Stimulated activated CD4-positive, alpha-beta T cell treated with anti-CD3 and anti-CD28 coated beads, Interleukin-12 subunit alpha, Interleukin-12 subunit beta, amount 100 ng/mL, for 4 hours (primary cell): ENCODE data around the gene MLF2.
"Not testable (repeated sequence)": the region's sequence is repeated elsewhere in the genome, so short reads cannot be mapped to it uniquely, and the experiment has no call there.

Experiments
- DNase-seq: peaks from one replicate; pipeline ENCODE4 v3.0.0-alpha.2; 2020

The MLF2 gene

DNA sequence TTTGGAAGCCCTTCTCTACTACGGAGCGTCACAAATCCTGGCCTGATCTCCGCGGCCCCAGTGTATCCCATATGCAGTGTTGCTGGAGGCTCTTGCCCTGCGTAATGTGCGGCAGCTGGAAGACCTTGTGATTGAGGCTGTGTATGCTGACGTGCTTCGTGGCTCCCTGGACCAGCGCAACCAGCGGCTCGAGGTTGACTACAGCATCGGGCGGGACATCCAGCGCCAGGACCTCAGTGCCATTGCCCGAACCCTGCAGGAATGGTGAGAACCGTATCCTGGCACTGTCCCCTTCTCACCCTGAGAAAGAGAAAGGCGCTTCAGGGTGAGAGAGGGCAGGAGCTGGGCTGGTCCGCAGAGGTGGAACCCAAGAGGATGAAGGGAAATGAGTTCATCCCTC lies 23.8 kb downstream of the MLF2 start:
- no peak for DNase-seq

DNA sequence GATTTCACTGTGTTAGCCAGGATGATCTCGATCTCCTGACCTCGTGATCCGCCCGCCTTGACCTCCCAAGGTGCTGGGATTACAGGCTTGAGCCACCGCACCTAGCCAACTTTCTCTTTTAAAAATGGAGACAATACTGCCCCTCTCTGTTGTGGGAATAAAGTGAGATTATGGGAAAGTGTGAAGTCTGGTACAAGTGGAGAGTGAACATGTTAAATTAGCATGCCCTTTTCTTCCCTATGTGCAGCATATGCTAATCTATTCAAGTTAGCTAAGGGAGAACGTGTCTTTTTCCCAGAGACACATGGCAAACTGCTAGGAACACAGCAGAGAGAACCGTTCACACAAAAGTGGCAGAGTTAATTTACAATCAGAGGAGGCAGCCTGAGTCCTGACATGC lies 27.6 kb downstream of the MLF2 start:
- no peak for DNase-seq

DNA sequence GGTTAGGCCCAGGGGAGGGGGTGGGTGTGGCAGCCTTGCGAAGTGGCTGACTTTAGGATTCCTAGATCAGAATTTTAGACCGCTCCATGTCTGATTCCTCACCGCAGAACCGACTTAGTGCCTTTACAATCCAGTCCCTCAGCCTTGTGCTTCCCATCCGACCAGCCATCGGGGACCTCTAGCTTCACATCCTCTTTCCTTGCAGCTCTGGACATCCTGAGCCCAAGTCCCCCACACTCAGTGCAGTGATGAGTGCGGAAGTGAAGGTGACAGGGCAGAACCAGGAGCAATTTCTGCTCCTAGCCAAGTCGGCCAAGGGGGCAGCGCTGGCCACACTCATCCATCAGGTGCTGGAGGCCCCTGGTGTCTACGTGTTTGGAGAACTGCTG lies 28.5 kb downstream of the MLF2 start:
- DNase-seq: no peak

DNA sequence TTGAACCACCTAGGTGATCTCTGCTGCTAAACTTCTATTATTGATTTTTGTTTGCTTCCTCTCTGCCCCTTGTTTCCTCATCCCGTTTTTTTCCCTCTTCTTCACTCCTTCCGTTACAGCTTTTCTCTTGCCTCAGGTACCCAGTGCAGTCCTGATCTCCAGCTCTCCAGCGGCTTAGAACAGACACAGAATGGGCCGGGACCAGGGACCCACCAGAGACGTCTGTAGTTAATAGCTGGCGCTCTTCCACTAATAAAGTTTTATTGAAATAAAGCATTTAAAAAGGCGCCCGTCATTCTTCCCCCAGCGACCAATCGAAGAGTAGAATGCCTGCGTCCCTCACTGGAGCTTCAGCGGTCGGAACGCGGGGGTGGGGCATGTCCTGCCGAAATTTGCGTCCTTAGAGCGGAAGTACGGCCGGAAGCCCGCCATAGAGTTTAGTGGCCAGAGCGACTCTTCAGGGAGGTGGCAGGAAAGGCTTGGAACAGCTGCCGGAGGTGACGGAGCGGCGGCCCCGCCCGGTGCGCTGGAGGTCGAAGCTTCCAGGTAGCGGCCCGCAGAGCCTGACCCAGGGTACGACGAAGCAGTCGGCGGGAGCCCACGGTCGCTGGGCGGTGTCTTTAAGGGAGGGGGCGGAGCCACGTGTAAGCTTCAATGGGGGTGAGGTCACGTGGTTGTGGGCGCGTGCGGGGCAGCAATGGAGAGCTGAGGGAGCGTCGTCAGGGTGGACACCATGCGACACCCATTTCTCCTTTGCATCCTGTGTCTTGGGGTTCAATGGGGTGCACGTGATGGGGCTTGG lies 29.1 kb downstream of the MLF2 start, which contains the start of gene COPS7A:
Gene COPS7A (plus strand): TSS at position 440 of the 802 bp plus-strand sequence. CDS start 611 bp downstream, outside the sequence.
- DNase-seq: peak; percentile 91

DNA sequence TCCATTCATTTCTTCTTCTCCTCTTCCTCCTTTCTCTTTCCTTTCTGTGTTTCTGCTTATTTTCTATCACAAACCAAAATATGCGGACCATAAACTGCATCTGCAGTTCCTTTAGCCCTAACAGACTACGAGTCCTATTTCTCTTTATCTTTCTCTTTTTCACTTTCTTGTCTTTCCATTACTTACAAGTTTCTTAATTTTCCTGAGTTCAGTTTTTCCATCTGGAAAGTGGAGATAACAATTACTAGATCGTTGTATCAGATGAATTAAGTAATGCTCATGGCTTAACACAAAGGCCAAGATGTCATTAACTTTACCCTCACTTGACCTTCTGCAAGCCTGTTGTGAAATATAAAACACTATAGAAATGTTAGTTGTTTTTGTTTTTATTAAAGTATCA lies 30.1 kb downstream of the MLF2 start:
- no peak for DNase-seq

DNA sequence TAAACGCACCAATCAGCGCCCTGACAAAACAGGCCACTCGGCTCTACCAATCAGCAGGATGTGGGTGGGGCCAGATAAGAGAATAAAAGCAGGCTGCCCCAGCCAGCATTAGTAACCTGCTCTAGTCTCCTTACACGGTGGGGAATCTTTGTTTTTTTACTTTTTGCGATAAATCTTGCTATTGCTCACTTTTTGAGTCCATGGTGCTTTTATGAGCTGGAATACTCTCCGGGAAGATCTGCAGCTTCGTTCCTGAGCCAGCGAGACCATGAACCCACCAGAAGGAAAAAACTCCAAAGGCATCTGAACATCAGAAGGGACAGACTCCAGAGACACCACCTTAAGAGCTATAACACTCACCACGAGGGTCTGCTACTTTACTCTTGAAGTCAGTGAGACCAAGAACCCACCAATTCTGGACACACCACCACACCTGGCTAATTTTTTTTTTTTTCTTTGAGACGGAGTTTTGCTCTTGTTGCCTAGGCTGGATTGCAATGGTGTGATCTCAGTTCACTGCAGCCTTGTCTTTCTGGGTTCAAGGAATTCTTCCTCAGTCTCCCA lies 36.0 kb downstream of the MLF2 start:
- no peak for DNase-seq

DNA sequence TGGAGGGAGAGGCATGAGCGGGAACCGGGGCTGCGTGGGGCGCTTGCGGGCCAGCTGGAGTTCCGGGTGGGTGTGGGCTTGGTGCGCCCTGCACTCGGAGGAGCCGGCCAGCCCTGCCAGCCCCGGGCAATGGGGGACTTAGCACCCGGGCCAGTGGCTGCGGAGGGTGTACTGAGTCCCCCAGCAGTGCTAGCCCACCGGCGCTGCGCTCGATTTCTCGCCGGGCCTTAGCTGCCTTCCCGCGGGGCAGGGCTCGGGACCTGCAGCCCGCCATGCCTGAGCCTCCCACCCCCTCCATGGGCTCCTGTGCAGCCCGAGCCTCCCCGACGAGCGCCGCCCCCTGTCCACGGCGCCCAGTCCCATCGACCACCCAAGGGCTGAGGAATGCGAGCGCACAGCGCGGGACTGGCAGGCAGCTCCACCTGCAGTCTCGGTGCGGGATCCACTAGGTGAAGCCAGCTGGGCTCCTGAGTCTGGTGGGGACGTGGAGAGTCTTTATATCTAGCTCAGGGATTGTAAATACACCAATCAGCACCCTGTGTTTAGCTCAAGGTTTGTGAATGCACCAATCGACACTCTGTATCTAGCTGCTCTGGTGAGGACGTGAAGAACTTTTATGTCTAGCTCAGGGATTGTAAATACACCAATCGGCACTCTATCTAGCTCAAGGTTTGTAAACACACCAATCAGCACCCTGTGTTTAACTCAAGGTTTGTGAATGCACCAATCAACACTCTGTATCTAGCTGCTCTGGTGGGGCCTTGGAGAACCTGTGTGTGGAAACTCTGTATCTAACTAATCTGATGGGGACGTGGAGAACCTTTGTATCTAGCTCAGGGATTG lies 36.7 kb downstream of the MLF2 start:
- DNase-seq: not testable (repeated sequence)

DNA sequence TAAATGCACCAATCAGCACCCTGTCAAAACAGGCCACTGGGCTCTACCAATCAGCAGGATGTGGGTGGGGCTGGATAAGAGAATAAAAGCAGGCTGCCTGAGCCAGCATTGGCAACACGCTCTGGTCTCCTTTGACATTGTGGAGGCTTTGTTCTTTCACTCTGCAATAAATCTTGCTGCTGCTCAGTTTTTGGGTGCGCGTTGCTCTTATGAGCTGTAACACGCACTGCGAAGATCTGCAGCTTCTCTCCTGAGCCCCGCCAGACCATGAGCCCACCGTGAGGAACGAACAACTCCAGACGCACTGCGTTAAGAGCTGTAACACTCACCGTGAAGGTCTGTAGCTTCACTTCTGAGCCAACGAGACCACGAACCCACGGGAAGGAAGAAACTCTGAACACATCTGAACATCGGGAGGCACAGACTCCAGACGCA lies 44.0 kb downstream of the MLF2 start:
- DNase-seq: no peak

GRCh38 chr12:6708351-6708750 lies 44.6 kb downstream of the MLF2 start:
- not testable (repeated sequence) for DNase-seq

GRCh38 chr12:6703631-6704030 lies 49.3 kb downstream of the MLF2 start:
- no peak for DNase-seq

GRCh38 chr12:6701078-6701768 lies 51.7 kb downstream of the MLF2 start:
- DNase-seq: no peak

DNA sequence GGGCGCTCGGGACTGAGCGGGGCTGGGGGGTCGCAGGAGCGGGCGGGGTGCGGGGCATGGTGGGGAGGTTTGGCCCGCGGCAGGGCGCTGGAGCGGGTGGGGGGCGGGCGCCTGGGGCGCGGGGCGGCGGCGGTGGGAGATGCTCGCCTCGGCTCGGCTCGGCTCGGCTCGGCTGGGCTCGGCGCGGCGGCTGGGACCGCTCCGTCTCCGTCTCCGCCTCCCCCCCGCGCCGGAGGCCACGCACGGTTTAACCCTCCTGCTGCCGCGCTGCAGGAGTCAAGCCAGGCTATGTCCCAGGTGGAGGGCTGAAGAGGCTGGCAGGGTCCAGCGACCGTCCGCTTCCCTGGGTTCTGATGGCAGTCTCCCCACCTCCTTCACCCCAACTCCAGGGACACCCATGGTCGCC lies 52.3 kb downstream of the MLF2 start, which contains the start of gene PIANP:
Gene PIANP (minus strand): TSS at position 170 of the 406 bp plus-strand sequence. CDS start 2,754 bp downstream, outside the sequence.
- peak; percentile 51 for DNase-seq

GRCh38 chr12:6699989-6700645 lies 52.8 kb downstream of the MLF2 start:
- DNase-seq: no peak

- no peak for DNase-seq
These were observed 53.5 kb downstream of the MLF2 start for GRCh38 chr12:6699259-6699988.

- DNase-seq: no peak
These were observed 54.4 kb downstream of the MLF2 start for GRCh38 chr12:6698352-6699046.
